Measurements from ENCODE around the gene KIAA0232. TPM values are rescaled to one million over a fixed set of nuclear protein-coding genes. Genes with fewer than 3 reads are reported as not detected.

The KIAA0232 gene
- total and polyA plus RNA-seq, 2 experiments from 2014 or later = 11.3 to 34.3 TPM

- Histone ChIP-seq H3K27me3 (no peaks in the 10 kb centered on the region), H3K36me3 (replicated peaks; ENCODE audit: insufficient read depth, low read depth) (no peaks in the 10 kb centered on the region), H3K4me1 (ENCODE audit: insufficient read depth) (no peaks in the 10 kb centered on the region), H3K27ac (no peak overlapping the region), H4K20me1 (ENCODE audit: insufficient read depth, poor library complexity, severe bottlenecking) (peaks cover 30% of the 10 kb centered on the region), H3K4me3 (no peak overlapping the region), H3K79me2 (peaks cover 81% of the 10 kb centered on the region), H2AFZ (no peak overlapping the region), H3K9me2 (replicated peaks; ENCODE audit: insufficient read depth) (no peaks in the 10 kb centered on the region), H3K4me2 (no peak overlapping the region), H3K9me3 (ENCODE audit: low read depth) (no peaks in the 10 kb centered on the region)
- no peak for DNase-seq (ENCODE audit: low spot score)
- 100% methylated on average over 4 of the region's 4 CpGs for WGBS (ENCODE audit: low lambda C conversion rate, missing lambda C conversion rate)
- TF ChIP-seq CTCF (IDR thresholded peaks at IDR 0.05; ENCODE audit: poor library complexity) (no peak), EZH2 (IDR thresholded peaks at IDR 0.05; ENCODE audit: borderline replicate concordance) (no peak), EZH2phosphoT487 (IDR thresholded peaks at IDR 0.05; ENCODE audit: low read depth, severe bottlenecking, unreplicated experiment) (no peak)
Observed at GRCh38 chr4:6849691-6850090, 67.2 kb downstream of the KIAA0232 start.

GRCh38 chr4:6851431-6851830 lies 68.9 kb downstream of the KIAA0232 start:
- Histone ChIP-seq H3K36me3 (replicated peaks; ENCODE audit: insufficient read depth, low read depth) (no peaks in the 10 kb centered on the region), H3K27me3 (no peaks in the 10 kb centered on the region), H3K9me2 (replicated peaks; ENCODE audit: insufficient read depth) (no peaks in the 10 kb centered on the region), H3K27ac (no peak overlapping the region), H3K79me2 (peaks cover 74% of the 10 kb centered on the region), H4K20me1 (ENCODE audit: insufficient read depth, poor library complexity, severe bottlenecking) (peaks cover 26% of the 10 kb centered on the region), H3K4me3 (no peak overlapping the region), H3K9me3 (ENCODE audit: low read depth) (no peaks in the 10 kb centered on the region), H3K4me1 (ENCODE audit: insufficient read depth) (peaks cover 8% of the 10 kb centered on the region), H2AFZ (no peak overlapping the region), H3K4me2 (no peak overlapping the region)
- WGBS (ENCODE audit: low lambda C conversion rate, missing lambda C conversion rate) = 98% methylated on average over 5 of the region's 5 CpGs
- no peak for DNase-seq (ENCODE audit: low spot score)
- no peak for TF ChIP-seq EZH2 (IDR thresholded peaks at IDR 0.05; ENCODE audit: borderline replicate concordance)
- TF ChIP-seq CTCF (IDR thresholded peaks at IDR 0.05; ENCODE audit: poor library complexity) = no peak
- TF ChIP-seq EZH2phosphoT487 (IDR thresholded peaks at IDR 0.05; ENCODE audit: low read depth, severe bottlenecking, unreplicated experiment) = no peak

GRCh38 chr4:6851962-6852361 lies 69.4 kb downstream of the KIAA0232 start:
- no peak overlapping the region for H3K4me2 ChIP-seq
- DNase-seq (ENCODE audit: low spot score) = no peak

More at GRCh38 chr4:6851962-6852361, 69.4 kb downstream of the KIAA0232 start:
- Histone ChIP-seq H3K4me1 (ENCODE audit: insufficient read depth) (peaks cover 14% of the 10 kb centered on the region), H3K9me3 (ENCODE audit: low read depth) (no peaks in the 10 kb centered on the region), H3K79me2 (peaks cover 75% of the 10 kb centered on the region), H3K9me2 (replicated peaks; ENCODE audit: insufficient read depth) (no peaks in the 10 kb centered on the region), H4K20me1 (ENCODE audit: insufficient read depth, poor library complexity, severe bottlenecking) (peaks cover 20% of the 10 kb centered on the region), H3K36me3 (replicated peaks; ENCODE audit: insufficient read depth, low read depth) (no peaks in the 10 kb centered on the region), H3K27me3 (no peaks in the 10 kb centered on the region), H3K4me3 (no peak overlapping the region), H3K27ac (no peak overlapping the region), H2AFZ (no peak overlapping the region)
- WGBS (ENCODE audit: low lambda C conversion rate, missing lambda C conversion rate) = 96% methylated on average over 2 of the region's 2 CpGs
- TF ChIP-seq CTCF (IDR thresholded peaks at IDR 0.05; ENCODE audit: poor library complexity) = no peak
- no peak for TF ChIP-seq EZH2 (IDR thresholded peaks at IDR 0.05; ENCODE audit: borderline replicate concordance)
- no peak for TF ChIP-seq EZH2phosphoT487 (IDR thresholded peaks at IDR 0.05; ENCODE audit: low read depth, severe bottlenecking, unreplicated experiment)
